ENCODE data around the gene FHOD3. TPM values are rescaled to one million over a fixed set of nuclear protein-coding genes. Genes with fewer than 3 reads are reported as not detected.

The FHOD3 gene
- total RNA-seq, 4 donors from 2014 or later: 3.5 to 40.0 (median 14.5) TPM

GRCh38 chr18:36511791-36512352 is 214.4 kb downstream of the FHOD3 start:
- no peaks in the 10 kb centered on the region for H3K9me3 ChIP-seq
- peak overlapping the region in 2 of 4 donors; percentile 39 to 71 for H3K27ac ChIP-seq
- no peak for TF ChIP-seq POLR2A (IDR thresholded peaks at IDR 0.05)
- peak in 1 of 5 experiments; percentile 4 for TF ChIP-seq CTCF (IDR thresholded peaks at IDR 0.05)
- TF ChIP-seq EP300 (IDR thresholded peaks at IDR 0.05; ENCODE audit: low read depth): no peak
- TF ChIP-seq POLR2AphosphoS5 (IDR thresholded peaks at IDR 0.05): no peak
- no peak overlapping the region for H3K4me3 ChIP-seq
- H3K4me1 ChIP-seq: peaks cover 0 to 28% (median 7%) of the 10 kb centered on the region in 4 donors
- in situ Hi-C loops (cut with MboI; ENCODE audit: low pct_ligation_motif_present in 1 of 4, low pct_unique_long_range_greater_than_20kb in 1 of 4, low sequenced_read_pairs in 3 of 4) (loop anchor here in 1 of 4 donors (10.0 kb wide), 1 partner anchor 57 kb away; no protein-coding TSS in a partner anchor), intact Hi-C loops (cut with DNase I; ENCODE audit: low total_unique reads) (no loop called here)
- DNase-seq: no peak
- WGBS, 2 donors (ENCODE audit: low coverage in 1 of 2): 57% methylated on average over 5 of the region's 5 CpGs; no CpG with 5 or more reads in 1 of the 2 donors
- H3K36me3 ChIP-seq: no peaks in the 10 kb centered on the region
- no peaks in the 10 kb centered on the region for H3K27me3 ChIP-seq

GRCh38 chr18:36513556-36513955 is 216.0 kb downstream of the FHOD3 start:
- intact Hi-C loops (cut with DNase I; ENCODE audit: low total_unique reads) (no loop called here), in situ Hi-C loops (cut with MboI; ENCODE audit: low pct_ligation_motif_present in 1 of 4, low pct_unique_long_range_greater_than_20kb in 1 of 4, low sequenced_read_pairs in 3 of 4) (loop anchor here in 1 of 4 donors (10.0 kb wide), 1 partner anchor 59 kb away; no protein-coding TSS in a partner anchor)
- Histone ChIP-seq H3K4me1 (peaks cover 0 to 28% (median 7%) of the 10 kb centered on the region in 4 donors), H3K9me3 (no peaks in the 10 kb centered on the region), H3K36me3 (no peaks in the 10 kb centered on the region), H3K27ac (peak overlapping the region in 1 of 4 donors; percentile 71), H3K4me3 (no peak overlapping the region), H3K27me3 (no peaks in the 10 kb centered on the region)
- WGBS, 2 donors (ENCODE audit: low coverage in 1 of 2): 27 to 28% methylated on average over 3 to 5 of the region's 5 CpGs
- TF ChIP-seq CTCF (IDR thresholded peaks at IDR 0.05): no peak
- no peak for TF ChIP-seq POLR2A (IDR thresholded peaks at IDR 0.05)
- no peak for TF ChIP-seq EP300 (IDR thresholded peaks at IDR 0.05; ENCODE audit: low read depth)
- TF ChIP-seq POLR2AphosphoS5 (IDR thresholded peaks at IDR 0.05): no peak
- no peak for DNase-seq

GRCh38 chr18:36514778-36515177 is 217.3 kb downstream of the FHOD3 start:
- TF ChIP-seq POLR2AphosphoS5 (IDR thresholded peaks at IDR 0.05) (no peak), POLR2A (IDR thresholded peaks at IDR 0.05) (no peak), EP300 (IDR thresholded peaks at IDR 0.05; ENCODE audit: low read depth) (no peak), CTCF (IDR thresholded peaks at IDR 0.05) (no peak)
- intact Hi-C loops (cut with DNase I; ENCODE audit: low total_unique reads) (no loop called here), in situ Hi-C loops (cut with MboI; ENCODE audit: low pct_ligation_motif_present in 1 of 4, low pct_unique_long_range_greater_than_20kb in 1 of 4, low sequenced_read_pairs in 3 of 4) (loop anchor here in 1 of 4 donors (10.0 kb wide), 1 partner anchor 60 kb away; no protein-coding TSS in a partner anchor)
- H3K9me3 ChIP-seq: no peaks in the 10 kb centered on the region
- no peak overlapping the region for H3K27ac ChIP-seq
- no peak overlapping the region for H3K4me3 ChIP-seq
- no peaks in the 10 kb centered on the region for H3K27me3 ChIP-seq
- peaks cover 0 to 28% (median 7%) of the 10 kb centered on the region in 4 donors for H3K4me1 ChIP-seq
- H3K36me3 ChIP-seq: no peaks in the 10 kb centered on the region
- no peak for DNase-seq
- 77 to 96% methylated on average over 3 to 6 of the region's 6 CpGs for WGBS, 2 donors (ENCODE audit: low coverage in 1 of 2)

GRCh38 chr18:36516258-36516657 is 218.7 kb downstream of the FHOD3 start:
- H3K27ac ChIP-seq: no peak overlapping the region
- H3K9me3 ChIP-seq: no peaks in the 10 kb centered on the region
- H3K4me1 ChIP-seq: peaks cover 0 to 22% (median 4%) of the 10 kb centered on the region in 4 donors
- 88% methylated on average over 8 of the region's 8 CpGs; no CpG with 5 or more reads in 1 of the 2 donors for WGBS, 2 donors (ENCODE audit: low coverage in 1 of 2)
- H3K4me3 ChIP-seq: no peak overlapping the region
- TF ChIP-seq POLR2AphosphoS5 (IDR thresholded peaks at IDR 0.05): no peak
- no peak for TF ChIP-seq POLR2A (IDR thresholded peaks at IDR 0.05)
- no peak for TF ChIP-seq CTCF (IDR thresholded peaks at IDR 0.05)
- TF ChIP-seq EP300 (IDR thresholded peaks at IDR 0.05; ENCODE audit: low read depth): no peak
- H3K27me3 ChIP-seq: no peaks in the 10 kb centered on the region
- H3K36me3 ChIP-seq: no peaks in the 10 kb centered on the region
- no peak for DNase-seq
- intact Hi-C loops (cut with DNase I; ENCODE audit: low total_unique reads) (no loop called here), in situ Hi-C loops (cut with MboI; ENCODE audit: low pct_ligation_motif_present in 1 of 4, low pct_unique_long_range_greater_than_20kb in 1 of 4, low sequenced_read_pairs in 3 of 4) (loop anchor here in 1 of 4 donors (10.0 kb wide), 1 partner anchor 61 kb away; no protein-coding TSS in a partner anchor)
